CD4-positive, alpha-beta memory T cell (primary cell): ENCODE data around the gene GRIP2. TPM values are rescaled to one million over a fixed set of nuclear protein-coding genes. Genes with fewer than 3 reads are reported as not detected.

Source experiments
- CTCF ChIA-PET: fragments of 350-600 bp; sonication (Branson Sonifier 250); formaldehyde crosslinking; loops from one replicate; lab custom pipeline; 2021; ENCODE audit warnings: inconsistent platforms; ENCODE audit not compliant: partially characterized antibody; lab: Charles Lee
- POLR2A ChIA-PET: fragments of 350-600 bp; sonication (Branson Sonifier 250); formaldehyde crosslinking; loops from one replicate; lab custom pipeline; 2021; ENCODE audit not compliant: partially characterized antibody; lab: Charles Lee
- DNase-seq, 5 donors: peaks; one replicate each; pipeline versions ENCODE4 v3.0.0 to v3.0.0-alpha.2; 2020 to 2022; ENCODE audit warnings: mixed read lengths in 1 of 5
- H3K27ac ChIP-seq: one replicate; pipeline ENCODE4 v1.7.0; 2013; ENCODE audit warnings: low read depth, low read length
- H3K27me3 ChIP-seq: 2 replicates; pipeline ENCODE4 v1.7.0; 2013; ENCODE audit warnings: mild to moderate bottlenecking, low read length, moderate library complexity; ENCODE audit not compliant: insufficient read depth
- H3K36me3 ChIP-seq: 2 replicates; pipeline ENCODE4 v1.7.0; 2013; ENCODE audit warnings: mild to moderate bottlenecking, low read length, moderate library complexity; ENCODE audit not compliant: insufficient read depth
- H3K4me1 ChIP-seq: 2 replicates; pipeline ENCODE4 v1.7.0; 2013; ENCODE audit warnings: mild to moderate bottlenecking, low read length, moderate library complexity; ENCODE audit not compliant: insufficient read depth
- H3K4me3 ChIP-seq, 2 donors: one replicate each; pipeline ENCODE4 v1.7.0; 2013; ENCODE audit warnings: low read length in 2 of 2, mild to moderate bottlenecking in 1 of 2
- H3K9me3 ChIP-seq, 2 donors: one replicate each; pipeline ENCODE4 v1.7.0; 2013; ENCODE audit warnings: low read length in 2 of 2, control low read depth in 1 of 2; ENCODE audit not compliant: control insufficient read depth in 1 of 2
- H3K27ac Mint-ChIP-seq, 7 donors: one replicate each; pipeline ENCODE4 v1.8.0; 2020 to 2021; ENCODE audit warnings: mixed read lengths in 7 of 7, mild to moderate bottlenecking in 6 of 7, inconsistent platforms in 3 of 7, moderate library complexity in 3 of 7
- H3K27me3 Mint-ChIP-seq, 2 donors: one replicate each; pipeline ENCODE4 v1.8.0; 2020 to 2021; ENCODE audit warnings: mixed read lengths in 2 of 2
- H3K36me3 Mint-ChIP-seq, 2 donors: one replicate each; pipeline ENCODE4 v1.8.0; 2020 to 2021; ENCODE audit warnings: mixed read lengths in 2 of 2, inconsistent platforms in 1 of 2, mild to moderate bottlenecking in 1 of 2
- H3K4me1 Mint-ChIP-seq, 4 donors: one replicate each; pipeline ENCODE4 v1.8.0; 2020 to 2021; ENCODE audit warnings: mixed read lengths in 4 of 4, mild to moderate bottlenecking in 1 of 4
- H3K4me3 Mint-ChIP-seq, 8 donors: one replicate each; pipeline ENCODE4 v1.8.0; 2020 to 2021; ENCODE audit warnings: mixed read lengths in 8 of 8, mild to moderate bottlenecking in 7 of 8, moderate library complexity in 6 of 8, inconsistent platforms in 3 of 8
- H3K9me3 Mint-ChIP-seq, 8 donors: one replicate each; pipeline ENCODE4 v1.8.0; 2020 to 2021; ENCODE audit warnings: mixed read lengths in 8 of 8, mild to moderate bottlenecking in 5 of 8, inconsistent platforms in 3 of 8, moderate library complexity in 1 of 8
- intact Hi-C: fragments of 100-400 bp; cut with micrococcal nuclease; formaldehyde crosslinking; loops from one replicate; pipeline ENCODE4 v1.15.1; 2023
- polyA plus RNA-seq, 2 donors: library from polyadenylated mRNA; unstranded; fragments of 300-500 nt; fragmentation: Illumina TruSeq; gene quantifications; one replicate each; pipeline ENCODE4 v1.2.3, GENCODE V29; 2021
- total RNA-seq, 2 experiments: library from RNA; stranded (reverse); gene quantifications; one replicate each; pipeline ENCODE4 v1.2.3, GENCODE V29; 2021

Gene GRIP2
- total and polyA plus RNA-seq, 4 experiments from 2014 or later, result not detected

GRCh38 chr3:14494973-14495300 is 45.2 kb downstream of the GRIP2 start:
- intact Hi-C loops, result no loop called here
- no peak for DNase-seq
- Mint-ChIP-seq H3K9me3 (peaks cover 0 to 5% (median 1%) of the 10 kb centered on the region in 8 donors), H3K27me3 (no peaks in the 10 kb centered on the region), H3K4me3 (no peak overlapping the region), H3K27ac (no peak overlapping the region), H3K36me3 (peaks cover 9% of the 10 kb centered on the region in 2 donors), H3K4me1 (peaks cover 0 to 1% (median 0%) of the 10 kb centered on the region in 4 donors)
- no peaks in the 10 kb centered on the region for H3K27me3 ChIP-seq
- no peaks in the 10 kb centered on the region for H3K36me3 ChIP-seq
- no peak overlapping the region for H3K4me3 ChIP-seq
- no peaks in the 10 kb centered on the region for H3K9me3 ChIP-seq
- ChIA-PET CTCF (no interaction called here), POLR2A (no interaction called here)
- no peaks in the 10 kb centered on the region for H3K4me1 ChIP-seq
- H3K27ac ChIP-seq, result no peak overlapping the region

GRCh38 chr3:14494279-14494972 is 45.7 kb downstream of the GRIP2 start:
- Mint-ChIP-seq H3K4me3 (no peak overlapping the region), H3K9me3 (peaks cover 0 to 5% (median under 1%) of the 10 kb centered on the region in 8 donors), H3K36me3 (peaks cover 9 to 13% of the 10 kb centered on the region in 2 donors), H3K4me1 (peaks cover 0 to 1% (median 0%) of the 10 kb centered on the region in 4 donors), H3K27me3 (no peaks in the 10 kb centered on the region), H3K27ac (peak overlapping the region in 1 of 7 donors; percentile 51)
- intact Hi-C loops, result no loop called here
- Histone ChIP-seq H3K27me3 (no peaks in the 10 kb centered on the region), H3K27ac (no peak overlapping the region), H3K4me3 (no peak overlapping the region), H3K9me3 (no peaks in the 10 kb centered on the region), H3K36me3 (no peaks in the 10 kb centered on the region), H3K4me1 (no peaks in the 10 kb centered on the region)
- CTCF ChIA-PET, result no interaction called here
- POLR2A ChIA-PET, result no interaction called here
- no peak for DNase-seq

DNA sequence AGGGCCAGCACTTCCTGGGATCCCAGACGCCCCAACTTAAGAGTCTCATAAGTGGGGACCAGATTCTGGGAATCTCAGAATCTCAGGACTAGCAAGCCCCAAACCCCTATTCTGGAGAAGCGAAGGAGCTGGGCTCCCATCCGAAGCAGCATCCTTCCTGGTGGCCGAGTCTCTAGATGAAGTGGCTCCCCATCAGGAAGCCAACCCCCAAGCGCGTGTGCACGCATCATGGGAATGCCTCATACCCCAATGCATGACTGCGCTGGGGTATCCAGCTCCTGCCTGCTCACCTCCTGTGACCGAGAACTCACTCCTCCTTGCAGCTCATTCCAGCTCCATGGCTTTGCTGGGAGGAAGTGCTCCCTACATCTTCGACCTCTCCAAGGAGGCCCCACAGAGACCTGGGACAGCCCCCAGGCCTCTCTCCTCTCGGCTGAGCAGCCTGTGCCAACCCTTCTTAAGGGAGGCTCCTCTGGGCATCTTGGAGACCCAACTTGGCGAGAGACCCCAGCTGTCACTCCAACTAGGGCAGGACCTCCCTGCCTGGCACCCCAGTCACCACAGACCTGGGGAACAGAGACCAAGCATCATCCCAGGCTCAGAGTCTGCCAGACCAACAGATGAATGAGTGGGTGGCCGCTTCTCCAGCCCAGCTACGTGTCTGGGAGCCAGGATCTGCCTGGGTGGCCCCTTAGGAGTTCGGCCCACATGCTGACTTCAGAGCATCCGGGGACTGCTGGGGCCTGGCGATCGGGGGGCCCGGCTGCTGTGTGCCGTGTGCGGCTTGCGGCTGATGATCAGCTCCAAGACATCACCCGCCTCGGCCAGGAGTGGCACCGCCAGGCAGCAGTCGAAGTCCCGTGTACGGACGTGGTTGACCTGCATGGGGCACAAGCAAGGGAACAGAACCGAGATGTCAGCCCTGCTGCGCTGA is 46.9 kb downstream of the GRIP2 start:
- Mint-ChIP-seq H3K27me3 (no peaks in the 10 kb centered on the region), H3K27ac (no peak overlapping the region), H3K4me3 (no peak overlapping the region), H3K4me1 (peaks cover 0 to 1% (median 0%) of the 10 kb centered on the region in 4 donors), H3K9me3 (peaks cover 0 to 2% (median 0%) of the 10 kb centered on the region in 8 donors), H3K36me3 (peaks cover 9 to 19% of the 10 kb centered on the region in 2 donors)
- POLR2A ChIA-PET, result no interaction called here
- Histone ChIP-seq H3K27me3 (no peaks in the 10 kb centered on the region), H3K9me3 (no peaks in the 10 kb centered on the region), H3K36me3 (peaks cover 3% of the 10 kb centered on the region), H3K4me1 (no peaks in the 10 kb centered on the region), H3K4me3 (no peak overlapping the region), H3K27ac (no peak overlapping the region)
- no peak for DNase-seq
- CTCF ChIA-PET, result no interaction called here
- intact Hi-C loops, result no loop called here

DNA sequence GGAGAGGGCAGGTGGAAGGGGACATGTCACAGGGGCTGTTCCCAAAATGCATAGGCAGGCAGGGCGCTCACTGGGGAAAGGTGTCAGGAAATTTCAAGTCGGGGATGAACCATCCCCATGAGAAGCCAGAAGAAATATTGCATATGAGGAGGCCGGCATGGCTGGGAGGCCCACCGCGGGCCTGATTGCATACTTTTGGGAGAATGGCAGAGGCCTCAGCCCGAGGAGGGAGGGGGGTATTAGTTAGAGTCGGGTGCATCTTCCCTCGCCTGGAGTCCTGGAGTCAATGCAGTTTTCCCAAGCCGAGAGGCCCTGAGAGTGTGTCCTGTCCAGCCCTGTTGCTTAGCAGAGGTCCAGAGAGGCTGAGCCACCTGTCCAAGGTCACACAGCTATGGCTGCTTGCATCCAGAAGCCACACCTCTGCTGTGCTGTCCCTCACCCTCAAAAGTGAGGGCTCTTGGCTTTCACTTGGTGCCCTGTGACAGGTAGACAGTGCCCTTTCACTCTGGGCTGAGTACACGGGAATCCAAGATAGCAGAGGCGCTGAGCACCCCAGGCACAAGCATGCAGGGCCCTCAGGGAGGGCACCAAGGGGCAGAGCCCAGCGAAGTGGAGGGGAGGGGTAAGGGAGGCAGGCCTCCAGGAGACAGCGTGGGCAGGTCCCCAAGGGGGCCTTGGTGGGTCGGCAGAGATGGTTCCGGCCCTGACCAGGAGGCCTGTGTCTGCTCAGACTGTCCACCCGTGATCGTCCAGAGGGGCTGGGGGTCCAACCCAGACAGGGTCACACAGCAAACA is 48.5 kb downstream of the GRIP2 start:
- no peak for DNase-seq
- peak overlapping the region in 1 of 7 donors; percentile 50 for H3K27ac Mint-ChIP-seq

GRCh38 chr3:14490831-14491230 is 49.3 kb downstream of the GRIP2 start:
- CTCF ChIA-PET, result no interaction called here
- Mint-ChIP-seq H3K4me1 (peaks cover 0 to 2% (median 0%) of the 10 kb centered on the region in 4 donors), H3K27ac (peak overlapping the region in 2 of 7 donors; percentile 21 to 43), H3K4me3 (no peak overlapping the region), H3K9me3 (peaks cover 0 to 2% (median 0%) of the 10 kb centered on the region in 8 donors), H3K36me3 (peaks cover 14 to 38% of the 10 kb centered on the region in 2 donors), H3K27me3 (no peaks in the 10 kb centered on the region)
- no peaks in the 10 kb centered on the region for H3K9me3 ChIP-seq
- intact Hi-C loops, result no loop called here
- no peak for DNase-seq
- H3K36me3 ChIP-seq, result peaks cover 15% of the 10 kb centered on the region
- no peaks in the 10 kb centered on the region for H3K4me1 ChIP-seq
- no peaks in the 10 kb centered on the region for H3K27me3 ChIP-seq
- H3K4me3 ChIP-seq, result no peak overlapping the region
- POLR2A ChIA-PET, result no interaction called here
- no peak overlapping the region for H3K27ac ChIP-seq

More for the DNA sequence above, 48.5 kb downstream of the GRIP2 start:
- ChIA-PET POLR2A (no interaction called here), CTCF (no interaction called here)
- H3K4me1 ChIP-seq, result no peaks in the 10 kb centered on the region
- intact Hi-C loops, result no loop called here
- H3K27me3 ChIP-seq, result no peaks in the 10 kb centered on the region
- Mint-ChIP-seq H3K9me3 (peaks cover 0 to 2% (median 0%) of the 10 kb centered on the region in 8 donors), H3K27me3 (no peaks in the 10 kb centered on the region), H3K4me3 (no peak overlapping the region), H3K36me3 (peaks cover 14 to 31% of the 10 kb centered on the region in 2 donors), H3K4me1 (peaks cover 0 to 2% (median 0%) of the 10 kb centered on the region in 4 donors)
- H3K9me3 ChIP-seq, result no peaks in the 10 kb centered on the region
- peaks cover 11% of the 10 kb centered on the region for H3K36me3 ChIP-seq
- no peak overlapping the region for H3K4me3 ChIP-seq
- H3K27ac ChIP-seq, result no peak overlapping the region

DNA sequence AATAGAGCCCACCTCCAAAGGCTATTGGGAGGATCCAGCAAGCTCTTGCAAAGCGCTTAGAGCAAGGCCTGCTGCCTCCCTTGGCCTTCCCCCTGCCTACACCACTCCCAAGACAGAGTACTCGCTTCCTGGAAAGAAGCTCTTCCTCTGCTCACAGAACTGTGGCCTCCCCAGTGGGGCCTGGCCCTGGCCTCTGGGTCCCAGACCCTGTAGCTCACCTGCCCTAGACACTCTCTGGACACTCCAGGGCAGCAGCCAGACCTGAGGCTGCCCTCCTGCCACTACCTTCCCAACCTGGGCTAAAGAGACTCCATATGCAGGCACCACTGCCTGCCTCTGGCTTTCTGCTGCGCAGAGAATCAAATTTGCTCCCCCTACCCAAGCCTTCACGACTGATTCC is 49.9 kb downstream of the GRIP2 start:
- H3K27ac ChIP-seq, result no peak overlapping the region
- H3K4me3 ChIP-seq, result no peak overlapping the region
- peaks cover 0 to 2% (median 0%) of the 10 kb centered on the region in 4 donors for H3K4me1 Mint-ChIP-seq
- H3K27me3 Mint-ChIP-seq, result no peaks in the 10 kb centered on the region
- POLR2A ChIA-PET, result no interaction called here
- peak overlapping the region in 3 of 7 donors; percentile 21 to 74 (median 55) for H3K27ac Mint-ChIP-seq
- no peak overlapping the region for H3K4me3 Mint-ChIP-seq
- no peaks in the 10 kb centered on the region for H3K9me3 Mint-ChIP-seq
- no peaks in the 10 kb centered on the region for H3K4me1 ChIP-seq
- H3K27me3 ChIP-seq, result no peaks in the 10 kb centered on the region
- intact Hi-C loops, result no loop called here
- CTCF ChIA-PET, result no interaction called here
- DNase-seq, result no peak
- no peaks in the 10 kb centered on the region for H3K9me3 ChIP-seq
- peaks cover 17% of the 10 kb centered on the region for H3K36me3 ChIP-seq
- H3K36me3 Mint-ChIP-seq, result peaks cover 19 to 44% of the 10 kb centered on the region in 2 donors
